OCI-M1 (cell line): Measurements from ENCODE around the gene PNPLA3.

ENCODE experiments used
- DNase-seq: peaks from one replicate; lab custom pipeline; 2025; lab: John Stamatoyannopoulos, UW

Gene PNPLA3

DNA sequence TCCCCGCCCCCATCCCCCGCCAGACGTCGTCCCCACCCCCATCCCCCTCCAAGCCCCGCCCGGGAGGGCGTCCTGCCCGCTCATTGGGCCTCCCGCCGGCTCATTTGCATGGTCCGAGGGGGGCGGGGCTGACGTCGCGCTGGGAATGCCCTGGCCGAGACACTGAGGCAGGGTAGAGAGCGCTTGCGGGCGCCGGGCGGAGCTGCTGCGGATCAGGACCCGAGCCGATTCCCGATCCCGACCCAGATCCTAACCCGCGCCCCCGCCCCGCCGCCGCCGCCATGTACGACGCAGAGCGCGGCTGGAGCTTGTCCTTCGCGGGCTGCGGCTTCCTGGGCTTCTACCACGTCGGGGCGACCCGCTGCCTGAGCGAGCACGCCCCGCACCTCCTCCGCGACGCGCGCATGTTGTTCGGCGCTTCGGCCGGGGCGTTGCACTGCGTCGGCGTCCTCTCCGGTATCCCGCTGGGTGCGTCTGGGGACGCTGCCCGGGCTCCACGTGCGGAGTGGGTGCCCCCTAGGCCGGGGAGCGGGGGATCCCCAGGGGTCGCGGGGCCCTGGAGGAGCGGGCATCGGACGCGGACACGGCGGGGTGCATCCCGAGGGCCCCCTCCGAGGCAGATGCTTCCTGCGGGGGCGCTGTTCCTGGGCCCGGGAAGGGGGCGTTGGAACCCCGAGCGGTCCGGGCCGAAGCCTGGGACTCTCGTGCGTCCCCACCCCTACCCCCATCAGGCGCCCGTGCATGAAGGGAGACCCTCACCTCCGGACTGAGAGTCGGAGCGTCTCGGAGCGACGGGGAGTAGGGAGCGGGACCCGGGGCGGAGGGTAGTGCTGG lies at the start of gene PNPLA3:
TSS of gene PNPLA3 (plus strand) at position 175 of the 834 bp plus-strand sequence. CDS start at position 282, 107 bp downstream.
- peak; percentile 85 for DNase-seq

DNA sequence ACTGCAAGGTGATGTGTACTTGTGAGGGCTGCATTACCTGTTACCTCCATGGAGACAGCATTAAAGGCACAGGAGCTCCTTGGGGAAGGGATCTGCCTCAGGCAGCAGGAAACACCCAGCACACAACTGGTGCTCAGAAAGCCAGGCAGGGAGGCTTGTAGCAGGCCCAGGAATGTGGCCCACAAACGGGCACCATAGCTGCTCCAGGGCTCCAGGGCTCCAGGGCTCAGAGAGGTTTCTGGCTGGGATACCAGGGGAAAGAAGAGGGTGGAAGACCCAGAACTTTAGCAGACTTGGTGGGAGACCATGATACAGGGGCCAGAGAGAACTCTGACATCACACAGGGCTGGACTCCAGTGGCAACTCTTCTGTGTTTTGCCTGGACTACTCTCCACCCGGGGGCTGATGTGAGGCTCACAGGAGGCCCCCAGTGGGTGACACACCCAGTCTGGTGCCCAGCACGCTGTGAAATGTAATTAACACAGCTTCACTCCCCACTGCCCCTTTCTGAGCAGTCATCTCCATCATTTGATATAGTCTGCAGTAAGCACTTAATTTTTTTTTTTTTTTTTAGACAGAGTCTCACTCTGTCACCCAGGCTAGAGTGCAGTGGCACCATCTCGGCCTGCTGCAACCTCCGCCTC lies 46.6 kb upstream of the PNPLA3 start:
- DNase-seq = no peak

GRCh38 chr22:43878079-43878795 lies 45.4 kb upstream of the PNPLA3 start:
- DNase-seq = no peak

GRCh38 chr22:43878831-43879550 lies 44.6 kb upstream of the PNPLA3 start:
- DNase-seq = no peak

GRCh38 chr22:43879901-43880540 lies 43.6 kb upstream of the PNPLA3 start:
- no peak for DNase-seq

DNA sequence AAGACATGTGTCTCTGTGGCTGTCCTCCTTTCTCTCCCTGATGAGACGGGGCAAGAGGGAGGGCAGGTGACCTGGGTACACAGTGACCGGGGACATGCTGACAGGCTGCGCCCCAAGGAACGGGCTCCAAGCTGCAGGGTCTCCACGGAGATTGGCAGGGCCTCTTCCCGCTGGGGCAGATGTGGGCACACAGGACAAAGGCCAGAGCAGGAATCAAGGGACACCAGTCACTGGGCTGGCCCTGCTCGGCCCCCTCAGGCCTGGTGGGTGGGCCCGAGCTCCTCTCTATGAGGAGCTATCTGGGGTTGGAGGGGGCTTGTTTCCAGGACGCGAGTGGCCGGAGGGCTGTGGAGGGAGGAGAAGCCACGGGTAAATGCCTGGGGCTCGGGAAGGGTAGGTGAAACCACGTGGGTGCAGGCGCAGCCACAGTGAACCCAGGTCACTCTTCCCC lies 43.0 kb upstream of the PNPLA3 start:
- no peak for DNase-seq

GRCh38 chr22:43881091-43882061 lies 42.2 kb upstream of the PNPLA3 start:
- no peak for DNase-seq

DNA sequence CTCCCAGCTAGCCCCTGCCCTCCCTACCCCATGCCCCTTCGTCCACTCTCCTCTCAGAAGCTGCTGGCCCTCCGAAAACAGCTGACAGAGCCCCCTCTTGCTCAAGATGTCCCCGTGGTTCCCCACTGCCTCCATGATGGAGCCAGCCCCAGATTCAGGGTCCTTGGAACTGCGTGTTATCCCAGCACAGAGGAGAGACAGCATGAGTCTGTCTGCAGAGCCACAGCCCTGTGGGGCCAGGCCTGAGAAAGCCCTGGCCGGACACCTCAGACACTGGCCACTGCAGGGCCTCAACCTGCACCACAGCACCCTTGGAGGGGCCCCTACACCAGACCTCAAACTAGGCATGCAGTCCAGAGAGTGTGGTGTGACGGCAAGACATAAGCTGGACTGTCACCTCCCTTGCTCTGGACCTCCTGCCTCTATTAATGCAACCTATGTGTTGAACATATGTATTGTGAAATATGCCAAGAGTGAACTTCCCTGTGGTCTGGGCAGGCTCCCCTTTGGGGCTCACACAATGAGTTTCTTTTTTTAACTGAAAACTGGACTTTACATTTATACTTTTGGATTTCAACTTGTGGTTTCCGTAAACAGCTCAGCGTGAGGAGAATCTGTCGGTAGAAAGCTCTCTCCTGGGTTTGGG lies 41.4 kb upstream of the PNPLA3 start:
- no peak for DNase-seq

DNA sequence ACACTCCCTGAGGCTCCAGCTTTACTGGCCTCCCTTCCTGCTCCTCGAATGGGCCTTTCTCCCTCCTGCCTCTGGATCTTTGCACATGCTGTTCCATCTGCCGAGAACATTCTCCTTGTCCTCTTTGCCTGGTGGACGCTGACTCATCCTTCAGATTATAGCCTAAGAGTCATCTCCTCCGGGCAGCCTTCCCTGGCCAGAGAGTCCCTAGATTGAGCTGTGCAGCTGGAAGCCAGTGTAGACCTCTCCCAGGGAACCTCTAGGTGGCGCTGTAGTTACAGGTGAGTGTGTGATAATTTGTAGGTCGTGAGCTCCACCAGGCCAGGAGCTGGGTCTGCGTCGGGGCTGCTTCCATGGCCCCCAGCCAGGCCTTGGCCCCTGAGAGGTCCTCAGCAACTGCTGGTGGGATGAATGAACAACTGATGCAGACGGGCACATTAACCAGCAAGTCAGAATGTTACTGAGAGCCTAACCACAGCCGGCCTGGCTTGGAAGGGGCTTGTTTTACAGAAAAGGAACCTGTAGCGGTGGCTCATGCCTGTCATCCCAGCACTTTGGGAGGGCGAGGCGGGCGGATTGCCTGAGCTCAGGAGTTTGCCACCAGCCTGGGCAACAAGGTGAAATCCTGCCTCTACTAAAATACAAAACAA lies 40.5 kb upstream of the PNPLA3 start:
- peak; percentile 74 for DNase-seq

DNA sequence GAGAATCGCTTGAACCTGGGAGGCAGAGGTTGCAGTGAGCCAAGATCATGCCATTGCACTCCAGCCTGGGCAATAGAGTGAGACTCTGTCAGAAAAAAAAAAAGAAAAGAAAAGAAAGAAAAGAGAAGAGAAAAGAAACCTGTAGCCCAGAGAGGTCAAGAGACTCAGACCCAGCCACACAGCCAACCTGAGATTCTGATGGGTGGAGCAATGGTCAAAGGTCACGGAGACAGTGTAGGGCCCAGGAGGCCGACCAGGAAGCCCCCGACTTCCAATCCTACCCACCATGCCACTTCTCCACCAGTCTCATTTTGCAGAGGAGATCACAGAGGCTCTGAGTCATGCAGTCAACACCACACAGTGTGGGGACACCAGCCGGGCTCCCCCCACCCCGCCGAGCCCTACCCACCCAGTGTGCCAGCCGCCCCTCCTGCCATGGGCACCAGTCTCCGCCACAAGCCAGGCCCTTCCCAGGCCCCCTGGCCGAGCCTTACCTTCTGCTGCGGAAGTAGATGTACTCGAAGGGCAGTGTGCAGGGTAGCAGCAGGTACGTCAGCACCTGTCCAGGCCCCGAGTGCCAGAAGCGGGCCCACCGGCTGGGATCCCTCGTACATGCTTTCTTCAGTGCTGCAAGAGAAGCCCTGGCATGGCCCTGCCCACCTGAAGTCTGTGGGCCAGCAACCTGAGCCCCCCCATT lies 39.7 kb upstream of the PNPLA3 start:
- DNase-seq = no peak

DNA sequence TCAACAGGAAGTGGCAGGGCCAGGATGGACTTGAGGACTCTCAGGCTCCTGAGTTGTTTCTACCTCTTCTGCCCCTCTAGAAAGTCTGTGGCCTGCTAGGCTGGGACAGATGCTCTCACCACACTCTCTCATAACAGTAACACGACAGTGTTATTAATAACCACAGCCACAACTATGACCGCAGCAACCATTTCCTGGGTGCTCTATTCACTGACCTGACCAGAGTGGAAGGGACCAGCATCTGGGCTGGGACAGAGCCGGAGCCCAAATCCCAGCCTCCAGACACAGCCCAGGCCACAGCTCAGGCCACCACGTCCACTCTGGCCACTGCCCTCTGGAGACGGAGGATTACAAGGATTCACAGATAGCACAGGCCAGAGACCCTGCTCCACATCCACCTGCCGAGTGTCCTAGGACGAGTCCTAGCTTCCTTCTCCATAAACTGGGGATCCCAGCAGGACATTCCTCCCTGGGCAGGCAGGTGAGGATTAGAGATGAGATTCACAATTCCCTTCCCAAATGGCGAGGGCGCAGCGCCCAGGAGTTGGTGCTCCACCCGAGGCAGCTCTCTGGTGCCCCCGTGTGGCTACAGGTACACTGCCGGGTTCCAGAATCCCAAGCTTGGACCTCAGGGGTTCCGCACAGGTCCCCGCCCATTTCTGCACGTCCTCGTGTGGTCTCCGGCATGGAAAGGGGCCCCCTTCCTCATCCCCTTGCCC lies 38.8 kb upstream of the PNPLA3 start:
- DNase-seq = peak; percentile 52

GRCh38 chr22:43885319-43885671 lies 38.3 kb upstream of the PNPLA3 start:
- no peak for DNase-seq

- no peak for DNase-seq
These were observed 37.8 kb upstream of the PNPLA3 start for GRCh38 chr22:43885786-43886185.

DNA sequence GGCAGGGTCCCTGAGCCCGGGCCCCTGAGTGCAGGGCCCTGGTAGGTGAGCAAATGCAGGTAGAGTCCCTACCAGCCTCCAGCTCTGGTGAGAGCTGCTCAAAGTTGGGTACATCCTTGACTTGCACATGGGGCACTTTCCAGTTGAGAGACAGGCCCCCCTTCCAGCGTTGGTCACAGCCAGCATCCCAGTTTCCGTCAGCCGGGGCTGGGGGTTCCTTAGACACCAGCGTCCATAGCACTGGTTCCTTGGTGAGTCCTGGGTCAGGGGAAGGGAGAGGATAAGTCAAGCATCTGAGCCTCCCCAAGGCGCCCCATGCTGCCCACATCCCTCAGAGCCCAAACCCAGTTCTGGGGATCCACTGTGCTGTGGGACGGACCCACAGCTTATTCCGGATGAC lies 37.4 kb upstream of the PNPLA3 start:
- no peak for DNase-seq

DNA sequence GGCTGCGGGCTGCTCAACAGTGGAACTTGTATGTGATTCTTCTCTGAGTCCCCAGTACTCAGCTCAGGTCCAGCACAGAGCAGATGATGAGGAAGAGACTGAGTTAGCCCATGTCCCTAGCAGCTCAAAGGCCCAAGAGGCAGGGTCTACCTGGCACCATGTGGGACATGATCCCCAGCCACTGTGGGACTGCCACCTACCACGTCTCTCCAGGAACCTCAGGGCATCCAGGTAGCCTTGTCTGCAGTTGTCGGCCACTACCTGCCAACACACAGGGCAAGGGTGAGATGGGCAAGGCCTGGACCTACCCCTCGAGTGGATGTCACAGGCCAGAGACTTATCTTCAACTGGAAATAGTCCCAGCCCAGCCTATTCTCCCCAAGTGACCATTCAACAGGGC lies 36.2 kb upstream of the PNPLA3 start:
- DNase-seq = no peak

DNA sequence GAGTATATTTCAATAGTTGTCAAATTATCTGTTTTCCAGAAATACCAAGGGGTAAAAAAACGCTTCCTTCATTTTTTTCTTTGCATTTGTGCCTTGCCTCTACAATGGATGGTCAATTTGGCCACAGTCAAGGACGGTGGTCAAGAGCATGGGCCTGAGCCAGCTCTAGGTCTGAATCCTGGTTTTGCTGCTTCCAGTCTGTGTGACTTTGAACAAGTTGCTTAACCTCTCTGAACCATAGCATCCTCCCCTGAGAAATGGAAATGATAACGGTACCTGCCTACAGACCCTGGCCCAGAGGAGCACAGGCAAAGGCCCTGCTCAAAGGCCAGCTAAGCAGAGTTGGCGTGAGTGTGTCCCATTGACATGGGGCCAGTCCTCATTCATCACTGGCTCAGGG lies 34.9 kb upstream of the PNPLA3 start:
- no peak for DNase-seq

DNA sequence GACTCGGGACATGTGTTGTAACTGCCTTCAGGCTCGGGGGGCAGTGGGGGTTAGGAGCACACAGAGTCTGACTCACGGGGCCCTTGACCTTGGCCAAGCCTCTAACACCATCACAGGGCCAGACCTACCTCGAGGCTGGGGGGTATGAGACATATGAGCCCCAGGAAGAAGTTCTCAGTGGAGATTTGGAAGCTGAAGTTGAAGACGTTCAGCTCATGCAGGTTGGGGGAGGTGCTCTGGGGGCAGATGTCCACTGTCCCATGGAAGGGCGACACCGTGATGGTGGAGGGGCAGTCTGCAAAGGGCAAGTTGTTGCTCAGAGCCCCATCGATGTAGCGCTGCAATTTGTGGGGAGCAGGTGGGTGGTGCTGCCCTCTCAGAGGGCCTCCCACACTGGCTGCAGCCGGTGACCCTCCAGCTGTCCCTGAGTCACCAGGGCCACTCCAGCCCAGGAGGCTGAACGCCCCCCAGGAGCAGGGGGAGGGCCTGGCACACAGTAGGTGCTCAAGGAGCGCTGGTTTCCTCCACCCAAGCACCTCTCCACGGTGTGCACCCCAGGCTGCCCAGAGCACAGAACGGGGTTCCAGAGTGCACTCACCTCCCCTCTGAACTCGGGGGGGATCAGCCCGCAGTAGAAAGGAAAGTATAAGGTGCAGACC lies 34.3 kb upstream of the PNPLA3 start:
- no peak for DNase-seq

DNA sequence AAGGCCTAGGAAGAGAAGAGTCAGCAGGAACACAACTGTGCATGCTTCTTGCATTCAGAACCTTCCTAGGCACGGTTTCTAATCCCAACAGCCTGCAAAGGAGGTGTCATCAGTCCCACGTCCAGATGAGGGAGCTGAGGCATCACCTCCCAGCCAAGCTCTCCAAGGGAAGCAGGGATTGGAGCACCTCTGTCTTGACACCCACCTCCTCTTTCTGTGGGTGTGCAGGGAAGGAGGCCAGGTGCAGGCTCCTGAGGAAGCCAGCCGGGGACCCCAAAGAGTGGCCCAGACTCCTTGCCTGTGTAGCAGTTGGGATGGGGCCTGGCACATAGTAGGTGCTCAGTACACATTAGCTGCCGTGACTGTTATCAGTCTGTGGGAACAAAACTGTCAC lies 33.7 kb upstream of the PNPLA3 start:
- no peak for DNase-seq
